Lower lobe of right lung (tissue), 2 donors: Measurements from ENCODE around the gene MED29. TPM values are rescaled to one million over a fixed set of nuclear protein-coding genes. Genes with fewer than 3 reads are reported as not detected.

Experiments
- ATAC-seq, 2 donors: fragments of 200-7000 bp; cut with Tn5 transposase; one replicate each; pipeline ENCODE4 v1.9.1; 2020 to 2022; ENCODE audit warnings: mild to moderate bottlenecking in 2 of 2, moderate library complexity in 2 of 2
- DNase-seq: peaks from one replicate; pipeline ENCODE4 v3.0.0-alpha.2; 2020
- H3K27ac ChIP-seq: fragments of 200-600 bp; one replicate; pipeline ENCODE4 v1.8.0; 2022
- H3K27me3 ChIP-seq: fragments of 200-600 bp; one replicate; pipeline ENCODE4 v1.8.0; 2022; ENCODE audit warnings: low read depth
- H3K36me3 ChIP-seq: fragments of 200-600 bp; one replicate; pipeline ENCODE4 v1.8.0; 2022; ENCODE audit warnings: mild to moderate bottlenecking
- H3K4me1 ChIP-seq: fragments of 200-600 bp; one replicate; pipeline ENCODE4 v1.8.0; 2022
- H3K4me3 ChIP-seq: fragments of 200-600 bp; one replicate; pipeline ENCODE4 v1.8.0; 2022; ENCODE audit warnings: mild to moderate bottlenecking
- H3K9me3 ChIP-seq: fragments of 200-600 bp; one replicate; pipeline ENCODE4 v1.8.0; 2022
- CTCF ChIP-seq: fragments of 200-600 bp; IDR thresholded peaks from one replicate; pipeline ENCODE4 v1.8.0; 2022; ENCODE audit warnings: antibody characterized with exemption, mild to moderate bottlenecking
- intact Hi-C: fragments of 100-400 bp; cut with DNase I; formaldehyde crosslinking; loops from one replicate; pipeline ENCODE4 v1.11.0; 2022
- total RNA-seq: library from RNA; stranded (reverse); fragmentation: NEBNext Ultra II Directional; extraction: Animal tissue kit (Norgen Biotek cat#: 25700); gene quantifications from one replicate; pipeline ENCODE4 v1.2.1, GENCODE V29; 2021
- donor health status: DM: no; HTN: yes; CAD: no; lungs with severe emphysema.

MED29 gene
- total RNA-seq, 1 donor from 2014 or later, result 33.1 TPM

- no peak for DNase-seq
- peaks cover 92% of the 10 kb centered on the region for H3K36me3 ChIP-seq
Observed at GRCh38 chr19:39362682-39363657, 28.2 kb upstream of the MED29 start.

GRCh38 chr19:39363901-39364457, 27.2 kb upstream of the MED29 start:
- H3K27ac ChIP-seq, result no peak overlapping the region

More at GRCh38 chr19:39362682-39363657, 28.2 kb upstream of the MED29 start:
- no peaks in the 10 kb centered on the region for H3K27me3 ChIP-seq
- H3K4me3 ChIP-seq, result no peak overlapping the region
- H3K27ac ChIP-seq, result no peak overlapping the region
- H3K9me3 ChIP-seq, result no peaks in the 10 kb centered on the region
- no peak for TF ChIP-seq CTCF
- intact Hi-C loops, result no loop called here
- peaks cover 10% of the 10 kb centered on the region for H3K4me1 ChIP-seq
- ATAC-seq, result peak in 1 of 2 donors; percentile 33

GRCh38 chr19:39365531-39365930, 25.6 kb upstream of the MED29 start:
- DNase-seq (no peak), ATAC-seq (no peak)
- Histone ChIP-seq H3K27ac (no peak overlapping the region), H3K9me3 (no peaks in the 10 kb centered on the region), H3K27me3 (no peaks in the 10 kb centered on the region), H3K4me1 (peaks cover 10% of the 10 kb centered on the region), H3K36me3 (peaks cover 92% of the 10 kb centered on the region), H3K4me3 (no peak overlapping the region)
- intact Hi-C loops, result no loop called here
- TF ChIP-seq CTCF, result no peak

More at GRCh38 chr19:39363901-39364457, 27.2 kb upstream of the MED29 start:
- DNase-seq (no peak), ATAC-seq (no peak)
- Histone ChIP-seq H3K9me3 (no peaks in the 10 kb centered on the region), H3K27me3 (no peaks in the 10 kb centered on the region), H3K4me1 (peaks cover 10% of the 10 kb centered on the region), H3K4me3 (no peak overlapping the region), H3K36me3 (peaks cover 92% of the 10 kb centered on the region)
- intact Hi-C loops, result no loop called here
- TF ChIP-seq CTCF, result no peak

- H3K4me3 ChIP-seq, result no peak overlapping the region
- H3K27me3 ChIP-seq, result no peaks in the 10 kb centered on the region
- intact Hi-C loops, result no loop called here
- H3K9me3 ChIP-seq, result no peaks in the 10 kb centered on the region
- H3K27ac ChIP-seq, result no peak overlapping the region
- peaks cover 82% of the 10 kb centered on the region for H3K36me3 ChIP-seq
- no peak for TF ChIP-seq CTCF
- H3K4me1 ChIP-seq, result peaks cover 26% of the 10 kb centered on the region
- ATAC-seq (no peak), DNase-seq (no peak)
Observed at GRCh38 chr19:39369200-39369599, 22.0 kb upstream of the MED29 start.

GRCh38 chr19:39370735-39371134, 20.4 kb upstream of the MED29 start:
- Histone ChIP-seq H3K4me3 (no peak overlapping the region), H3K36me3 (peaks cover 84% of the 10 kb centered on the region), H3K9me3 (no peaks in the 10 kb centered on the region), H3K27me3 (no peaks in the 10 kb centered on the region), H3K4me1 (peaks cover 26% of the 10 kb centered on the region), H3K27ac (no peak overlapping the region)
- intact Hi-C loops, result no loop called here
- TF ChIP-seq CTCF, result no peak
- no peak for ATAC-seq
- no peak for DNase-seq
